NCI-H146 (cell line): ENCODE data around the gene DNAH2.
A peak's percentile ranks its signal among the peaks of the same experiment; 100 is the strongest.

Source experiments
- DNase-seq: peaks from one replicate; lab custom pipeline; 2025; lab: John Stamatoyannopoulos, UW

DNAH2 gene

DNA sequence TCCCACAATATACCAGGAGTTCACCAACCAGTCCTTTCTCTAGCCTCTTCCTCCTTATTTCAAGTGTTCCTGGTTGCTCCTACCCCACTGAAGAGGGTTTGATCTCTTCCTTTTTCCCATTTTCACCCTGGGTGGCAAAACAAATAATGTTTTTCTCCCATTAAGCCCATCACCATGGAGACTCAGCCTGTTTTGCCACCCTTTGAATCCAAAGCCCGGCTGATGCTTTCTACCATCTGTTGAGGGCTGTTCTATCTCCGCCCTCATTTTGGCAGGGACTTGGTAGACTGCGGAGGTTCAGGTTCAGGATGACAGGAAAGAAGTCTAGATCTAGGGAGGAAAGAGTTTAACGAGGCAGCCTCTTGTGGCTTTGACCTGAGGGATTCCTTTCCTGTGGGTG, 2.6 kb downstream of the DNAH2 start:
- peak; percentile 43 for DNase-seq

DNA sequence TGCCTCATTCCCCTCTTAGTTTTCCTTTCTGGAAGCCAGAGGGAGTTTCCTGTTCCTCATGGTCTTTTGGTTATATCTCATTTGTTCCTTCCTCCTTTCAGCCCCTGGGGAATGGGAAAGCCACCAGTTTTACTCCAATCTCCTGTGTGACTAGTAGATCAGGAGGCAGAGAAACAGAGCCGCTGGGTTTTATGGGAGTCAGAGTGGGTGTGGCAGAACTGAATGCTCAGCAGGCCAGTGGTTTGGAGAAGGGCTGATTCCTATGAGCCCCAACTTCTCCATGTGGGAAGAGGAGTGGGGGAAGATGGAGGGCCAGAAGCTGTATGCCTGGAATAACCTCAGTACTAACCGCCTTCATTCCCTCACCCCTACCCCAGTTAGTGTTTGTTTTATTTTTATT, 4.1 kb downstream of the DNAH2 start:
- DNase-seq: no peak

DNA sequence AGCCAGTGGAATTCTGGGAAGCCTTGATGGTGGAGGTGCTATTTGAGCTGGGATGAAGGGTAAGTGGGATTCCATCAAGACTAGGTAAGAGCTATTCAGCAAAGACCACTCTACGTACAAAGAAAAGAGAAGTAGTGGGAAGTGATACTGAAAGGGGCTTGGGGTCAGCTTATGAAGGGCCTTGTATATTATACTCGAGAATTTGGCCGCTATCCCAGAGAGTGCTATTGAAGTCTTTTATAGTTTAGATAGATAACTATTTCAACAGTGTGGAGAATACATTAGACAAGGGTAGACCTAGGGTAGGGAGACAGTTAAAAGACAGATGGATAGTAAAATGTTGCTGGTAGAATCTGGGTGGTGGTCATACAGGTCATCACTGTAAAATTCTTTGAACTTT, 10.3 kb downstream of the DNAH2 start:
- no peak for DNase-seq

DNA sequence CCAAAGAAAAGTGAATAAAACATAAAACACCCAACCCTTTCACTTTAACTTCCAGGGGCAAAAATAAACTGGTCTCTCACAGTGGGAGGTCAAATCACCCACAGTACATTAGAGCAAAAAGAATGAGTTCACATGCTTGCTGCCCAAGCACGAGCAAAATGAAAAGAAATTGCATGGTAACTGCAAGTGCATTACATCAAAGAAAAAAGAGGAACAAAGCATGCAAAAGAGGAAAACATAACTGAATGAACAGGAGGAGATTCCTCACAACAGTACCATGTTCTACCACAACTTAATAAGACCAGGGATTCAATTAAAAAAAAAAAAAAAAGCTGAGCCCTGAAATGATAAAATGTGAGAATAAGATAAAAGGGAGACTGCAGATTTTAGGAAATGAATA, 12.3 kb downstream of the DNAH2 start:
- peak; percentile 45 for DNase-seq

DNA sequence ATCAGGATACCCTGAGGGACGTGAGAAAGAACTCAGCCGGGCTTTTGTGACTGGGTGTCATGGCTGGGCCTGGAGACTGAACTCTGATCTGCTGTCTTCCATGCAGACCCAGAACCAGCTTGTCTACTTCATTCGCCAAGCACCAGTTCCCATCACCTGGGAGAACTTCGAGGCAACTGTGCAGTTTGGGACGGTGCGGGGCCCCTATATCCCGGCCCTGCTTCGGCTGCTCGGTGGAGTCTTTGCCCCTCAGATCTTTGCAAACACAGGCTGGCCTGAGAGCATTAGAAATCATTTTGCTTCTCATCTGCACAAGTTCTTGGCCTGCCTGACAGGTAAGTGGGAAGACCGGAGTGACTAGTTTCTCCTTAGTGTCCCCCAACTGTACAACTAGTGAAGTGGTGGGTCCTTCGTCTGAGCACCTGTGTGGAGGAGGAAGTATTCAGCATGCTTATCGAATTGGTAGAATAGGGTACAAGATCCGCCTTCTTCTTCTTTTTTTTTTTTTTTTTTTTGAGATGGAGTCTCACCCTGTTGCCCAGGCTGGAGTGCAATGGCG, 15.5 kb downstream of the DNAH2 start:
- no peak for DNase-seq

GRCh38 chr17:7737601-7738000, 20.1 kb downstream of the DNAH2 start:
- DNase-seq: no peak

DNA sequence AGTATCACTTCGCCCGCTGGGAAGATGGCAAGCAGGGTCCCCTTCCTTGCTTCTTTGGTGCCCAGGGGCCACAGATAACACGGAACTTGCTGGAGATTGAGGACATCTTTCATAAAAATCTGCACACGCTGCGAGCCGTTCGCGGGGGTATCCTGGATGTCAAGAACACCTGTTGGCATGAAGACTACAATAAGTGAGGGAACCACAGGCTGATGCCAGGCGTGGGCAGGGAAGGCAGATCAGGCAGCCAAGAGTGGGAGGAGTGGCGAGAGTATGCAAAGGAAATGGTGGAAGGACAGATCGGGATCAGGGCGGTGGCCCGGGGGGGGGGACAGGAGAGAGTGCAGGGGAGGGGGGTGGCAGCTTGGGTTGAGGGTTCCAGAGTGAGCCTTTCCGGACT, 22.2 kb downstream of the DNAH2 start:
- DNase-seq: no peak

DNA sequence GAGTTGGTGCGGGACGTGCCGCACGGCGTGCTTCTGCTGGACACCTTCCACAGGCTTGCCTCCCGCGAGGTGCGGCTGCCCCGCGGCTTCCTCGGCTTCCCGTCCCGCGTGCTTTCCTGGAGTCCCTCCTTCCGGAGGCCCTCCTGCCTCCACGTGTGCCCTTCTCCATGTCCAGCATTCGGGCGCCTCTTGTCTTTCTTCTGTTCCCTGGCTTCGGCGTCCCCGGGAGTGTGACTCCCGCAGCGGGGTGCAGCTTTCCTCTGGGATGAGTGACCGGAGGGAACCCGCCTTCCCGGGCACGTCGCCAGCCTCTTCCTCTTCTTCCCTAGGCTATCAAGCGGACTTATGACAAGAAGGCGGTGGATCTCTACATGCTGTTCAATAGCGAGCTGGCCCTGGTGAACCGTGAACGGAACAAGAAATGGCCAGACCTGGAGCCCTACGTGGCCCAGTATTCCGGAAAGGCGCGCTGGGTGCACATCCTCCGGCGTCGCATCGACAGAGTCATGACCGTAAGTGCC, 23.0 kb downstream of the DNAH2 start:
- DNase-seq: peak; percentile 37

DNA sequence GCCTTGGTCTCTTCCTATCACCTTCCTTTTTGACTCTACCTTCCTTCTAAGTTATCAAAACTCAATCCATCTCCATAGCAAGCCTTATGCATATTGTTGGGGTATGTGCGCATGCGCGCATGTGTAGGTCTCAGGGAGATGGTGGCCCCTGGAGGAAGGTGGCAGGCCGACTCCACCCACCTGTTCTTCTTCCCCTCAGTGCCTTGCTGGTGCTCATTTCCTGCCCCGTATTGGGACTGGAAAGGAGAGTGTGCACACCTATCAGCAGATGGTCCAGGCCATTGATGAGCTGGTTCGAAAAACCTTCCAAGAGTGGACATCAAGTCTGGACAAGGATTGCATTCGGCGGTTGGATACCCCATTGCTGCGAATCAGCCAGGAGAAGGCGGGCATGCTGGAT, 25.2 kb downstream of the DNAH2 start:
- no peak for DNase-seq

DNA sequence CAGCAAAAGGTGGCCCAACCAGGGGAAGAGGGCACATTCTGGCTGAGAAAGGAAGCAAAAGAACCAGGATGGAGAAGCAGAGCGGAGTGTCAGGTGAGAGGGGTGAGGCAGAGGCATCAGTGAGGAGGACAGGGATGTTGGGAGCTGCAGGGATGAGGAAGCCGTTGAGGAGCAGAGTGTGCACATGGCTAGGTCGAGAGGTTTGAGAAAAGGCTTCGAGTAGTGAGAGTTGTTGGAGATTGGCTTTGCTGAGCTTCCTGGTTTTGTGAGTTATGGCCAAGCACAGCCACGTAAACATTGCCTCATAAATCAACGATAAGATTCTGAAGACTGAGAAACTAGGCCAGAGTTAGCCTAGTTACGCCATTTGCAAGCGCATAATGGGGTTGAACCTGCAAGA, 26.9 kb downstream of the DNAH2 start:
- DNase-seq: no peak

- no peak for DNase-seq
Measured at GRCh38 chr17:7745748-7746470, 28.4 kb downstream of the DNAH2 start.

DNA sequence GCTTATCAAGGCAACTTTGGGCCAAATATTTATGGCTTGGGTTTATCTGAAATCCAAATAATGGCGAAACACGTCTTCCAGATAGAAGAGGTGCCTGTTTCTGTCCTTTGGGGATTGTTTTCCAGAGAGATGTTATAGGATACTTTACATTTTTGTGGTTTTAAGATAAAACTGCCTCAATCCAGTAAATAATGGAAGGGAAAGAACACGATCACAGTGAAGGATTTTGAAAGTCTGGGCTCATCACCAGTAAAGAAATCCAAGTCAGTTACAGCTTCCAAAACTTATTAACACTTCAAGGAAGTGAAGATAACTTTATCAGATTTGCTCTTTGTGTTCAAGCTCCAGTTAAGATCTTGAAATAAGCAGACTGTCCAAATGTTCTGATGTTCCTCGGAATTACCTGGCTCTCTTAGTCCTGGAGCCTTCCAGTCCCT, 30.1 kb downstream of the DNAH2 start:
- no peak for DNase-seq

DNA sequence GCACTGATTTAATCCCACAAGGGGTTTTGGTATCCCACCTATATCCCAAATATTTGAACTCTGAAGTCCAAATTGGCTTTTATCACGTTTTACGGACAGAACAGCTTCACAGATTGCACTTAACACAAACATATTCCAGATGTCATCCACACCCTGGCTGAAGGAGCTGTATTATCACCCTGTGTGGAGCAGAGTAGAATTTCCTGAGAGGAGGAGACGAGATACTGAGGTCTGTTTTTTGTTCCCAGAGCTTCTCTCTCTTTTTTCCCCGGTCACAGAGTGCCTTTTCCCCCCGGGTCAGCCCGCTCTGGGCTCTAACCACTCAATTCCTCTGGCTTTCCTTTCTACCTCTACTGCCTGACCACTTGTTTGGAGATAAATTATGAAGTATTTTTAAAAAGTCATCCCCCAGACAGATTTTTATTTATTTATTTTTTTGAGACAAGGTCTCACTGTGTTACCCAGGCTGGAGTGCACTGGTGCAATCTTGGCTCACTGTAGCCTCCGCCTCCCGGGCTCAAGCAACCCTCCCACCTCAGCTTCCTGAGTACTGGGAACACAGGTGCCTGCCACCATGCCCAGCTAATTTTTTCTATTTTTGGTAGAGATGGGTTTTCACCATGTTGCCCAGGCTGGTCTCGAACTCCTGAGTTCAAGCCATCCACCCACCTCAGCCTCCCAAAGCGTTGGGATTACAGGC, 30.7 kb downstream of the DNAH2 start:
- DNase-seq: no peak

DNA sequence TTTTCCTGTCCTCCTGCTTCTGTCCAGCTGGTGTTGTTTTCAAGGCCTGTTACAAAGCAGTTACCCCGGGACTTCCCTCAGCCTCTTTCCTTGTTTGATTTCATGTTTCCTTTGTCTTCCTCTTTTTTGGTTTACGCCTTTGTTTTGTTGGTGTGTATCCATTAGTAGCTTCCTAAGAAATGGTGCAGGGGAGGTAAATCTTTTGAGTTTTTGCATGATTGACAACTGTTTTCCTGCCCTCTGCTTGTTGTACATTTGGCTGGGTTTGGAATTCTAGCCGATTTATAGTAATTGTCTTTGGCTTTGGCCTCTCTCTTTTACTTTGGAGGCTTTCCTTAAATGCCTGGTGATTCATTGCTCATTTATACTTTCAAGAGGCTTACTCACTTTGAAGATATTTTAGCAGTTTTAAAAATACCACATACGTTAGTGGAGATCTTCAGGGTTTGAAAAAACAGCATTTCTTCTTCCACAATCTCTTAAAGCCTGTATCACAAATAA, 32.8 kb downstream of the DNAH2 start:
- DNase-seq: no peak

DNA sequence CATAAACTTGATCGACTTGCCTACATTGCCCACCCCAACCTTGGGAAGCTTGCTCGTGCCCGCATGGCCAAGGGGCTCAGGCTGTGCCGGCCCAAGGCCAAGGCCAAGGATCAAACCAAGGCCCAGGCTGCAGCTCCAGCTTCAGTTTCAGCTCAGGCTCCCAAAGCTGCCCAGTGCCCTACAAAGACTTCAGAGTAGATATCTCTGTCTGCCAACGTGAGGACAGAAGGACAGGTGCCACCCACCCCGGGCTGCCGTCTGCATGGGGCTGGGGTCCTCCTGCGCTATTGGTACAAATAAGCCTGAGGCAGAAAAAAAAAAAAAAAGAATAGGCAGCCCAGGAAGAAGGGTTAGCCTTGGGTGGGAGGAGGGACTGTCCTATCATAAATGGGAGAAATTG, 37.1 kb downstream of the DNAH2 start:
- no peak for DNase-seq

DNA sequence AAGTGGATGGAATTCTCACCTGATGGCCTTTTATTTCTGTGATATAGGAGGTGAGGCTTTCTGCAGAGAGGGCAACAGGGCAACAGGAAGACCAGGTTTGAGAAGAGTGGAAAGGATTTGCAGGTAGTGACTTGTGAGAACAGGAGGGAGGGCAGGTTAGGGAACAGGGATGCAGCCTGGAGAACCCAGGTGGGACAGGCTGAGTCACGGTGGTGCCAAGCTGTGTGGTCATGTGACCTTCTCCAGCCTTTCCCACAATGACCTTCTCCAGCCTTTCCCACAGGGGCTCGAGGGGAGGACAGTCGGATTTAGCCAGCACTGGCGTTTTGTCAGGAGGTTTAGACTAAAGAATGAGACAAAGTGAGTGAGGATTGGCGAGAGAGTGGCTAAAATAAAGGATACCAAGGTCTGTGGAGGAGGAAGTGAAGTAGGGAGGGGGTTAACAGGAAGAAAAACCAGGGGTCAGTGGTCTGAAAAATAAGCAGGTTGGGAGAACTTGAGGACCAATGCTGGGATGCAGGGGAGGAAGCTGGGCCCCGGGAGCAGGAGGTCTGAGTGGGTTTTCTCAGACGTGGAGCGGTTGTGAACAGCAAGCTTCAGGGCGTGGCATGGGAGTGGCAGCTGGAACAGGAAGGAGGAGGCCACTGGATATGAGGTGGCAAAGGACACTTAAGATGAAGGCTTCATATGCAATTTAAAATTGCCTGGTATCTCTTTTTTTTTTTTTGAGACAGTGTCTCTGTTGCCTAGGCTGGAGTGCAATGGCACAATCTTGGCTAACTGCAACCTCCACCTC, 37.7 kb downstream of the DNAH2 start:
- DNase-seq: no peak

- DNase-seq: no peak
Measured at GRCh38 chr17:7756968-7757367, 39.4 kb downstream of the DNAH2 start.

- DNase-seq: no peak
Measured at GRCh38 chr17:7763919-7764318, 46.4 kb downstream of the DNAH2 start.

DNA sequence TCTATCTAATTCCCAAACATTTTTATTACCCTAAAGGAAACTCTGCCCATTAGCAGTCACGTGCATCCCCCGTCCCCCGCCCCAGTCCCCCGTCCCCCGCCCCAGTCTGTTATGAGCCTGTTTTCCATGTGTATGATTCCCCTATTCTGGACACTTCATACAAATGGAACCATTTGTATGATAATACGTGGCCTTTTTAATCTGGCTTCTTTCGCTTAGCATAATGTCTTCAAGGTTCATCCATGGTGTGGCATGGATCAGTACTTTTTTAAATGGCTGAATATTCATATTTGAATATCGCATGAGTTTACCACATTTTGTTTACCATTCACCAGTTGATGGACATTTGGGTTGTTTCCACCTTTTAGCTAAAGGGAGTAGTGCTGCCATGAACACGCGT, 49.5 kb downstream of the DNAH2 start:
- no peak for DNase-seq

- peak; percentile 54 for DNase-seq
Measured at GRCh38 chr17:7767405-7768021, 50.0 kb downstream of the DNAH2 start.

DNA sequence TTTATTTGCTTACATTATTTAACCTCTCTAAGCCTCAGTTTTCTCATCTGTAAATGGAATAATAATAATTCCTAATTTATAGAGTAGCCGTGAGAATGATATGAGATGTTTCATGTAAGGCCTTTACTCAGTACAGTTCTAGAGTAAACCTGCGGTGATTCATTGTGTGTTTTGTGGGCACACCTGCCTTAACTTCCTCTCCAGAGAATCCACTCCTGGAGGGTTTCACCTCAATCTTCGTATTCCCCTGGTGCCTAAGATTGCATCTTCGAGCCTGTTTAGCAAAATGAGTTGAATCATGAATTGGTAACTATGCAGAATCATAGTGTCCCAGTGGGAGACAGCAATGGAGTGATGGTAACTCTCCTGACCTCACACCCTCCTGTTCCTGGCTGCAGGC, 52.3 kb downstream of the DNAH2 start:
- DNase-seq: no peak

DNA sequence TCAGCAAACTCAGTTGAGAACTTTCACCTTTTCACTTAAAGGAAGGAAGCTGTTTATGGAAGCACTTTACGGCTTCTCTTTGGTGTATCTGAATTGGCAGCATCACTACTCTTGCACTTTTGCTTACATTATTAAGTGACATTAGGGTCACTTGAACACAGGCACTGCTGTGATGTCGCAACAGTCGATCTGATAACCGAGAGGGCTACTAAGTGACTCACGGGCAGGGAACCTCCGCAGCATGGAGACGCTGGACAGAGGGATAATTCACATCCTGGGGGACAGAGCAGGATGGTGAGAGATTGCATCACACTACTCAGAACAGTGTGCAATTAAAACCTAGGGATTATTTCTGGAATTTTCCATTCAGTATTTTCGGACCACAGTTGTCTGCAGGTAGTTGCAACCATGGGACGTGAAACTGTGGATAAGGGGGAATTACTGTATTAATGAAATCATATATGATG, 56.5 kb downstream of the DNAH2 start:
- no peak for DNase-seq
